Activated T-helper 2 cell treated with anti-CD3 and anti-CD28 coated beads, Interferon-gamma antibody, Interleukin-2, Interleukin-4, amounts not matched to agents 10 μg/mL and 5 μg/mL and 100 μg/mL, durations not matched to agents 14 hours and 24 hours and 36 hours (primary cell): Measurements from ENCODE around the gene RAD23B. TPM values are rescaled to one million over a fixed set of nuclear protein-coding genes. Genes with fewer than 3 reads are reported as not detected.

Experiments
- DNase-seq: peaks from one replicate; pipeline ENCODE4 v3.0.0; 2021; ENCODE audit warnings: low spot score
- H3K27ac Mint-ChIP-seq: one replicate; pipeline ENCODE4 v1.8.0; 2021; ENCODE audit warnings: mixed read lengths
- H3K27me3 Mint-ChIP-seq: one replicate; pipeline ENCODE4 v1.8.0; 2021; ENCODE audit warnings: low read depth, mixed read lengths
- H3K36me3 Mint-ChIP-seq: one replicate; pipeline ENCODE4 v1.8.0; 2021; ENCODE audit warnings: low read depth, mixed read lengths
- H3K4me1 Mint-ChIP-seq: one replicate; pipeline ENCODE4 v1.8.0; 2021; ENCODE audit warnings: low read depth, mixed read lengths
- H3K4me3 Mint-ChIP-seq: one replicate; pipeline ENCODE4 v1.8.0; 2021; ENCODE audit warnings: low read depth, mild to moderate bottlenecking, moderate library complexity, mixed read lengths
- H3K9me3 Mint-ChIP-seq: one replicate; pipeline ENCODE4 v1.8.0; 2021; ENCODE audit warnings: mixed read lengths
- intact Hi-C: fragments of 100-400 bp; cut with micrococcal nuclease; formaldehyde crosslinking; loops from one replicate; pipeline ENCODE4 v1.15.1; 2023
- total RNA-seq: library from RNA; stranded (reverse); gene quantifications from 2 replicates; pipeline ENCODE4 v1.2.3, GENCODE V29; 2022

The RAD23B gene
- 142 and 145 TPM in 2 replicates for total RNA-seq

DNA sequence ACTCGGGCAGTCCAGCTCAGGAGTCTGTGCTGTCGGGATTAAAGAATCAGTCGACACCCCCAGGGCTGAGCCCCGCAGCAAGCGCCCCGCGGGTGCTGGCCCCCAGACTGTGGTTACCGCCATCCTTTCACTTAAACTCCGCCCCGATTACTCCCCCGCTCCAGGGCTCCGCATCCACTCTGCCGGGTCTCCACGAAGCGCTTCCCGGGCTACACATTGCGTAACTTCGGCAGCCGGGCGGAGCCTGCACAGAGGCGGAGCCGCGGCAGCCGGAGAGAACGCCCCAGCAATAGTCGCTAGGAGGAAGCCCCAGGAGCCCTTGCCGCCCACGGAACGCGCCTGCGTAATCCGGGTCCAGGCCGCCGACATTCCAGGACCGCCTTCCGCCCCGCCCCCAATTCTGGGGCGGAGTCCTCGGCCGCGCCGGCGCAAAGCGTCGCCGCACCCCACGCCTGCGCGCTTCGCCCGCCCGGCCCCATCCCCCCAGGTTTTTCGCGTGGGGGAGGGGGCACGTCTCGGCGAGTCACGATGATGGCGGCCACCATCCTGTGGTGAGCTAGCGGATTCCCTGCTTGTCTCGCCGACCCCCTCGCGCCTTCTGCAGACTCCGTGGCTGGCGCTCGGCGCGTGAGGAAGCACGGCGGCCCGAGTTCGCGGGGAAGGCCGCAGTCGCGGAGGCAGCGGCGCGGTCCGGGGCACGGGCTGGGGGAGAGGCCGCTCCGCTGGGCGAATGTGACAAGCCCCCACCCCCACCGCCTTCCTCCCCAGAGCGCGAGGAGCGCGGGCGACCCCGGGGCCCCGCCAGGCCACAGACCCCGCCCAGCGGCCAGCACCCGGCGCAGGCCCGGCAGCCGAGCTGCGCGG, at the start of gene RAD23B:
Gene RAD23B, plus strand, starts transcription at position 521 of the 864 bp plus-strand sequence. CDS start 351 bp downstream, outside the sequence.
- no peaks in the 10 kb centered on the region for H3K9me3 Mint-ChIP-seq

DNA sequence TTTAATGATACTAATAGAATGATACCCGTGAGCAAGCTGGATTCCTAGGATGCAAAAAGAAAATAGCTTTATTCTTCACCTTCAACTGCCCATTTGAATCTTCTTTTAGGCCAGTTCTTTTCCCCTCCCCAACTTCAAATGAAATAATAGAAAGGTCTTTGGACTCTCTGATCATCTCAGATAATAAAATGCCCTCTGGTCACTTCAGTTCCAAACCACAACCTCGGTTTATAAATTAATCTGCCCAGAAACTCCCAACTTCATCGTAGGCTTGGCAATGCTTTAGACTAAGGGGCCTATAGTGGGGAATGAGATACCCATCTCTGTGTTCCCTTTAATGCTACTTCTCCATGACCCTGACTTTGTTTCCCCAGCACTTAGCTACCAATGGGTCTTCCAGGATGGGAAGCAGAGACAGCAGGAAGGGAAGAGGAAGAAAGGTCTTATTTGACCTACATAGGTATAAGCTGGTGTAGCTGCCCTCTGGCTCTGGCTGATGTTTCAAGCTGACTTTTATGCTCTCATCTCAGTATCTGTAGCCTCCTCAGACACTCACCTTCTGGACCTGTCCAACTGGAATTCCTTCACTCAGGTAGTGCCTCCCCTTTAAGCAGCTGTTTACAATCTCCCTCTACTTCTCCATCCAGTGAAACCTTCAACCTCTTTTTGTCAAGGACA, 47.2 kb upstream of the RAD23B start:
- no peaks in the 10 kb centered on the region for H3K36me3 Mint-ChIP-seq
- H3K9me3 Mint-ChIP-seq = no peaks in the 10 kb centered on the region
- no peak overlapping the region for H3K4me3 Mint-ChIP-seq
- H3K27ac Mint-ChIP-seq = no peak overlapping the region
- peaks cover 2% of the 10 kb centered on the region for H3K4me1 Mint-ChIP-seq
- no peak for DNase-seq
- intact Hi-C loops = no loop called here
- peaks cover 34% of the 10 kb centered on the region for H3K27me3 Mint-ChIP-seq

More for the DNA sequence above, at the start of gene RAD23B:
- H3K27ac Mint-ChIP-seq = peak within 1 kb of the TSS; percentile 92
- peaks cover 44% of the 10 kb centered on the region for H3K4me1 Mint-ChIP-seq
- no peaks in the 10 kb centered on the region for H3K27me3 Mint-ChIP-seq
- H3K4me3 Mint-ChIP-seq = peak within 1 kb of the TSS; percentile 97
- peaks cover 27% of the 10 kb centered on the region for H3K36me3 Mint-ChIP-seq
- intact Hi-C loops = loop anchor here (5.0 to 10.0 kb wide), 3 partner anchors 39 to 1832 kb away; partner anchors contain the start of genes KLF4 and TMEM245
- peak; percentile 96 for DNase-seq

DNA sequence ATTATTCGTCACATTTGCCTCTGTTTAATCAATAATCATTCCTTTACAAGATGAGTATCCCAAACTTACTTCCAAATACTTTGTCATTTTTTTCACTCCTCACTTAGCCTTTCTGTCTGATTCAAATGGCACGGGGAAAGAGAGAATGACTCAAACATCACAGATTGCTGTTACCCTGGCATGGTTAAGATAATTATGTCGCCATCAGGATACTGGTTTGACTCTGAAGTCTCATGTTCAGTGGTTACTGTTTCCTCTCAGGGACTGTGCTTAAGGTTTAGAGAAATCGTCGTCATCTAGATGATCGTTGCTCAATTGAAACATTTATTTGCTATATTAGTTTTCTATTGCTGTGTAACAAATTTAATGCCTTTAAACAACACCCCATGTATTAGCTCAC, 45.2 kb upstream of the RAD23B start:
- H3K36me3 Mint-ChIP-seq = no peaks in the 10 kb centered on the region
- H3K4me3 Mint-ChIP-seq = no peak overlapping the region
- DNase-seq = no peak
- H3K9me3 Mint-ChIP-seq = no peaks in the 10 kb centered on the region
- H3K4me1 Mint-ChIP-seq = peaks cover 9% of the 10 kb centered on the region
- peaks cover 20% of the 10 kb centered on the region for H3K27me3 Mint-ChIP-seq
- intact Hi-C loops = no loop called here
- no peak overlapping the region for H3K27ac Mint-ChIP-seq

DNA sequence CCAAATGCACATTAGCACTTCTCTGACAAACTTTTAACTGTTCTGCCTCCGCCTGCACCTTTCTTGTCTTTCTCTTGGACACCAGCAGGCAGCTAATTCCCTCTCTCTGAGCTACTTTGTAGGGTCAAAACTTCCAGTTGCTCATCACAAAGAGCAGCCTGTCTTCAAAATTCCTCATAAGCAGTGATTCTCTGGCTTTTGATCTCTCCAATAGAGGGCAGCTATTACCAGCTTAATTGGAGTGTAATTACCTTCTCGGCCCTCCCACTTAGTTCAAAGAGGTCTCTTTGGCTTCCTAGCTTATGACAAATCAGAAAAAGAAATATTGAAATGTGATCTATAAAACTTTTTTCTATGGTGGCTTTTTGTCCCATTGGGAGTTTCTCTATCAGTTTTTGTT, 43.6 kb upstream of the RAD23B start:
- Mint-ChIP-seq H3K4me3 (no peak overlapping the region), H3K9me3 (no peaks in the 10 kb centered on the region), H3K36me3 (no peaks in the 10 kb centered on the region), H3K4me1 (peaks cover 18% of the 10 kb centered on the region), H3K27ac (no peak overlapping the region), H3K27me3 (peaks cover 15% of the 10 kb centered on the region)
- intact Hi-C loops = loop anchor here (1.0 kb wide), 1 partner anchor 102 kb away; no protein-coding TSS in a partner anchor
- DNase-seq = no peak

DNA sequence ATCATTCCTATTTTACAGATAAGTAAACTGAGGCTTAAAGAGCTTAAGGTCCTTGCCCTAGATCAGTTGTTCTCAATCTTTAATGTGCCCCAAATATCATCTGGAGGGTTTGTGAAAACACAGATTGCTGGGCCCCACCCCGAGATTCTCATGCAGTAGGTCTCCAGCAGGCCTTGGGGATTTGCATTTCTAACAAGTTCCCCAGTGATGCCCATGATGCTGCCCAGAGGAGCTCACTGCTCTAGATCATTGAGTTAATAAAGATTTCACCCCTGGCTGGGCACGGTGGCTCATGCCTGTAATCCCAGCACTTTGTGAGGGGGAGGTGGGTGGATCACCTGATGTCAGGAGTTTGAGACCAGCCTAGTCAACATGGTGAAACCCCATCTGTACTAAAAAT, 42.8 kb upstream of the RAD23B start:
- no peak overlapping the region for H3K4me3 Mint-ChIP-seq
- peaks cover 15% of the 10 kb centered on the region for H3K27me3 Mint-ChIP-seq
- no peaks in the 10 kb centered on the region for H3K36me3 Mint-ChIP-seq
- H3K9me3 Mint-ChIP-seq = no peaks in the 10 kb centered on the region
- no peak for DNase-seq
- H3K27ac Mint-ChIP-seq = no peak overlapping the region
- intact Hi-C loops = loop anchor here (5.0 kb wide), 1 partner anchor 82 kb away; no protein-coding TSS in a partner anchor
- H3K4me1 Mint-ChIP-seq = peaks cover 18% of the 10 kb centered on the region

DNA sequence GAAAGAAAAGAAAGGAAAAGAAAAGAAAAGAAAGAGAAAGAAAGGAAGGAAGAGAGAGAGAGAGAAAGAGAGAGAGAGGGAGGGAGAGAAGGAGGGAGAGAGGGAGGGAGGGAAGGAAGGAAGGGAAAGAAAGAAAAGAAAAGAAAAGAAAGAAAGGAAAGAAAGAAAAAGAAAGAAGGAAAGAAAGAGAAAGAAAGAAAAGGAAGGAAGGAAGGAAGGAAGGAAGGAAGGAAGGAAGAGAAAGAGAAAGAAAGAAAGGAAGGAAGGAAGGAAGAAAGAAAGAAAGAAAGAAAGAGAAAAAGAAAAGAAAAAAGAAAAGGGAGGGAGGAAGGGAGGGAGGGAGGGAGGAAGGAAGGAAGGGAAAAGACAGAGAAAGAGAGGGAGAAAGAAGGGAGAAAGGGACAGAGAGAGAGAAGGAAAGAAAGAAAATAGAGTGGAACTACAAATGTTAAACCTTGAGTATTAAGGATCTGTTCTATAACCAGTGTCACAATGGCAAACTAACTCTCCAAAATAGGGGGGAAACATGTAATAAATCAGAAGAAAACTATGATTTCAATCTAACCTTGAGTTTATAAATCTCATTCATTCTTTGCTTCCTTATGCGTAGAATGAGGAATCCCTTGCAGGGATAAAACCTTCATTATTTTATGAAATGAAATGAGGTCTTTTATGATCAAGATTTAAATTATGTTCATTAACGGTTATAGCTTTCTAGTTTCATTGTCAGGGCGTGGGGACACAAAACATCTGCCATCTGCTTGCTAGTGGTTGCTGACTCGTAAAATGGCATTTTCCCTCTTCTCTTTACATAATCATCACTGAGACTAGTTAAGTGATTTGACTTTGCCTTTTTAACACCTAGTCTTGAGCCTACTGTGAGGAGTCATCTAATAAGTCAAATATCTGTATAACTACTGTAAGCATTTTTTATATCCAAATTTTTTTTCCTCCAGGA, 40.7 kb upstream of the RAD23B start:
- no peak for DNase-seq
- Mint-ChIP-seq H3K9me3 (no peaks in the 10 kb centered on the region), H3K36me3 (no peaks in the 10 kb centered on the region), H3K4me1 (peaks cover 24% of the 10 kb centered on the region), H3K27me3 (peaks cover 4% of the 10 kb centered on the region), H3K4me3 (no peak overlapping the region), H3K27ac (no peak overlapping the region)
- intact Hi-C loops = loop anchor here (1.0 to 5.0 kb wide), 3 partner anchors 42 to 80 kb away; no protein-coding TSS in a partner anchor

DNA sequence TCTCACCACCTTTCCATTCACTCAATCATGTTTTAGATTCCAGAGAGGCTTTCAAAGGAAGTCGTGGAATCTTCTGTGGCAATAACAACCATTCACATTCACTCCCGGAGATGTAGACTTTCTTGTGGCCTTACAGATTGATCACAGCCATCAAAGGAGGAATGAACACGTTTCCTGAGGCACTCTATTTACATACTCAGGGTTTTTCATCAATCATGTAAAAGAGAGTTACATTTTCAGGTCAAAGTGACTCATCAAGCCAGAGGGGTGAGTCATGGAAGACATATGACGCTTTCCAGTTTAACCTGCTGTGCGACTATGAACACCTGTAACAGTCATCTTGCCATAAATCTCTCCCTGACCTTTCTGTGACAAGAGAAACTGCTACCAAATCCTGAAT, 39.3 kb upstream of the RAD23B start:
- intact Hi-C loops = loop anchor here (1.0 to 5.0 kb wide), 3 partner anchors 41 to 79 kb away; no protein-coding TSS in a partner anchor
- H3K27me3 Mint-ChIP-seq = no peaks in the 10 kb centered on the region
- no peaks in the 10 kb centered on the region for H3K36me3 Mint-ChIP-seq
- H3K27ac Mint-ChIP-seq = peak overlapping the region; percentile 68
- peaks cover 21% of the 10 kb centered on the region for H3K4me1 Mint-ChIP-seq
- DNase-seq = no peak
- H3K4me3 Mint-ChIP-seq = no peak overlapping the region
- no peaks in the 10 kb centered on the region for H3K9me3 Mint-ChIP-seq

DNA sequence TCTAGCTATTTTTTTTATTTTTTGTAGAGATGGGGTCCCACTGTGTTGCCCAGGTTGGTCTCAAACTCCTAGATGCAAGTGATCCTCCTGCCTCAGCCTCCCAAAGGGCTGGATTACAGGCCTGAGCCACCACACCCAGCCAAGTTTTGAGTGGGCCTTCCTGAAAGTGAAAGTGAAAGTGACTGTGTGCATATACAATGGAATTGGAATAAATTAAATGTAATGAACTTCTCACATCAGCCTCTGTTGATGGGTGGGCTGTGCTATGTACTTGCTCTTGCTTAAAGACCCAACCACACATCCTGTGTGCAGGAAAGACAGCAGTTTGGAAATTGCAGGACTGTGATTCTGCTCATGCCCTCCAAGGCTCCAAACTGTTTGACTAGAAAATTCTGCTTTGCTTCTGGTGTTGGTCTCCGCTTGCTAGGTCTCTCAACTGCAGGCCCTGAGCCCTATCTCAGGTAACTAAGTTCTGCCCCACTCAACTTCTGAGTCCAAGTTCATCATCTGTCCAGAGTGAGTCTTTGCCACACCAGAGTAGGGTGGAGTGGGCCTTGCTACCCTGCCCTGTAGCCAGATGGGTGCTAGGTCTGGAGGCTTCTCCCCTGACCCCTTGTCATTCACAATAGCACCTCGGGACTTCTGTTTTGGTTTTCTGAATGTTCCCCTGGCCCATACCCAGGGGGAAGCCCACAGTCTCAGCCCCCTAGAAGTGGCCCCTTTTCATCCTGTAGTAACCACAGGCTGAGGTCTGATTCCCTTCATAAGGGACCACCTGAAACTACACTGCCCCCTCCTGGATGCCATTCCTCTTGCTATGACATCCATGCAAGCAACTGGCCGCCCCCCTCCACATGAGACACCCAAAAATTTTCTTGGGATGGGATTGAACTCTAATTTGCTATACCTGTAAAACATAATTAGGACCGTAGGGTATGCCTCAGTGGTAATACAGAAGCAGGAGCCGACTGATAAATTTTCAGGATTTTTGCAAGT, 36.5 kb upstream of the RAD23B start:
- Mint-ChIP-seq H3K27me3 (peaks cover 6% of the 10 kb centered on the region), H3K9me3 (no peaks in the 10 kb centered on the region), H3K4me1 (peaks cover 21% of the 10 kb centered on the region), H3K4me3 (no peak overlapping the region), H3K27ac (no peak overlapping the region), H3K36me3 (no peaks in the 10 kb centered on the region)
- intact Hi-C loops = no loop called here
- DNase-seq = no peak

DNA sequence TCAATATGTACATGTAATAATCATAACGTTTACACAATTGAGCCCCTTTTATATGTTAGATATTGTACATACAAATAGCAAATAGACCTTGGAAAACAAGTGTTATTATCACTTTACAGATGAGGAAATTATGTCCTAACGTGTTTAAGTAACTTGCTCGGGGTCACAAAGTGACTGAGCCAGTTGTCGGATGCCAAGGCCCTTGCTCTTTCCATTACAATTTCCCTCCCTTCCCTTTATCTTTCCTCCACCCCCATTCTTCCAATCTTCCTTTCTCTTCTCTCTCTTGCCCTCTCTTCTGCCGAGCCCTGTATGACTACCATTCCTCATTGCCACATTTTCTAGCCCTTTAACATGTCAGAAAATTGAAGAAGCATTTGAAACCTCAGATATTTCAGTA, 34.4 kb upstream of the RAD23B start:
- H3K27me3 Mint-ChIP-seq = peaks cover 25% of the 10 kb centered on the region
- no peak overlapping the region for H3K27ac Mint-ChIP-seq
- H3K4me3 Mint-ChIP-seq = no peak overlapping the region
- H3K9me3 Mint-ChIP-seq = no peaks in the 10 kb centered on the region
- no peaks in the 10 kb centered on the region for H3K36me3 Mint-ChIP-seq
- no peak for DNase-seq
- intact Hi-C loops = no loop called here
- H3K4me1 Mint-ChIP-seq = peaks cover 11% of the 10 kb centered on the region

DNA sequence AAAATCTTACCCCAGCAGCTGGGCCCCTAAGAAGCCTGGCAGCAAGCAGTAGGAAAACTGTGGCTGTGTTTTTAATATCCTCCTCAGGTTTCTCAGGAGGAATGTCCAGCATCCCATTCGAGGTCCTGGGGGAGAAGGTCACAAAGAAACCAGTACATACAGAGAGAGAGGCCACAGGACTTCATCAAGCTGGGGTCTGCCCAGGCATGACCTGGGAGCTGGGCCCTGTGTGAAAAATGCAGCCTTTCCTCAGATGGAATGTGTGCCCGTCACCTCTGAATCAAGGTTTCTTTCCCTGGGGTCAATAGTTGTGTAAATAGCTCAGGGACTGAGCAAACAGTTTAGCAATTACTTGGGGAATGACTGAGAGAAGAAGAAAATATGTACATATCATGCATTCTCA, 33.9 kb upstream of the RAD23B start:
- Mint-ChIP-seq H3K4me3 (no peak overlapping the region), H3K27me3 (peaks cover 29% of the 10 kb centered on the region), H3K36me3 (no peaks in the 10 kb centered on the region), H3K27ac (no peak overlapping the region), H3K4me1 (peaks cover 6% of the 10 kb centered on the region), H3K9me3 (no peaks in the 10 kb centered on the region)
- intact Hi-C loops = no loop called here
- DNase-seq = no peak

DNA sequence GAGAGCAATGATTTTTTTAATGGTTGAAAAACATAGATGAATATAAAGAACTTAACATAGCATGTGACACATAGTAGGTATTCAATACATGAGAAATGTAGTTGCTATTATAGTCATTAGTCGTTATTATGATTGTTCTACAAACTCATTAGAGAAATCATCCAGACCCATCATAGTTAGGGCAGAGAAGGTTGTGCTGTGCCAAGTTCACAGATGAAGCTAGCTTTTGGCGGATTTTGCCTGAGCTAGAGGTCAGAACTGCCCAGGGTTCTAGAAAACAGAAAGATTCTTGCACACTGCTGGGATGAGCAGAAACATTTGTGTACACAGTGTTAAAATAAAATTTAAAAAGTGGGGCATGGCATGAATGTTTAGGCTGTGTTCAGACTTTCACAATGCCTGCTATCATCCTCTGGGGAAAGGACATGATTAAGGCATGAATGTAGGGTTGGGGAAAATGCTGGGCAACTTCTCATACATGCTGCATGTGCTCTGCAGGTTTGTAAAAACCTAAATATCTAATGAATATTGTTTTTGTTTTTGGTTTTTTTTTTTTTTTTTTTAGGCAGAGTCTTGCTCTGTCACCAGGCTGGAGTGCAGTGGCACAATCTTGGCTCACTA, 33.3 kb upstream of the RAD23B start:
- Mint-ChIP-seq H3K9me3 (no peaks in the 10 kb centered on the region), H3K4me3 (no peak overlapping the region), H3K27ac (no peak overlapping the region), H3K36me3 (no peaks in the 10 kb centered on the region), H3K4me1 (peaks cover 6% of the 10 kb centered on the region), H3K27me3 (peaks cover 29% of the 10 kb centered on the region)
- intact Hi-C loops = no loop called here
- no peak for DNase-seq
